B cell (primary cell): Measurements from ENCODE around the gene INSIG1. TPM values are rescaled to one million over a fixed set of nuclear protein-coding genes. Genes with fewer than 3 reads are reported as not detected.

Experiments
- ATAC-seq: fragments of 200-7000 bp; cut with Tn5 transposase; one replicate; pipeline ENCODE4 v1.10.0; 2021; ENCODE audit warnings: low read depth, mild to moderate bottlenecking, moderate number of reproducible peaks, moderate library complexity
- CTCF ChIA-PET: fragments of 350-600 bp; sonication (Branson Sonifier 250); formaldehyde crosslinking; loops from one replicate; lab custom pipeline; 2021; ENCODE audit warnings: antibody characterized with exemption, inconsistent platforms; lab: Charles Lee
- POLR2A ChIA-PET: fragments of 350-600 bp; sonication (Branson Sonifier 250); formaldehyde crosslinking; loops from one replicate; lab custom pipeline; 2021; ENCODE audit warnings: antibody characterized with exemption; lab: Charles Lee
- DNase-seq: peaks from one replicate; pipeline ENCODE4 v3.0.0; 2013
- H2AFZ ChIP-seq: 2 replicates; pipeline ENCODE4 v1.6.1; 2012; ENCODE audit warnings: mild to moderate bottlenecking, low read depth, low read length; ENCODE audit not compliant: insufficient read depth, poor library complexity, severe bottlenecking
- H3K27ac ChIP-seq, 2 donors: 1 replicate in 1 of 2; 2 replicates in 1 of 2; pipeline ENCODE4 v1.5.1; 2012 to 2013; ENCODE audit warnings: low read length in 2 of 2, mild to moderate bottlenecking in 2 of 2, moderate library complexity in 1 of 2
- H3K27me3 ChIP-seq, 4 experiments: fragments of 200-600 bp in 1 of 4; sonication (generic) in 1 of 4; replicated peaks in 1 of 4; 1 replicate in 2 of 4; 2 replicates in 2 of 4; pipeline versions ENCODE4 v1.6.1 to v1.7.0; 2013 to 2016; ENCODE audit warnings: low read length in 3 of 4, mild to moderate bottlenecking in 2 of 4, mixed read lengths in 1 of 4, moderate library complexity in 1 of 4; ENCODE audit not compliant: insufficient read depth in 4 of 4, control insufficient read depth in 3 of 4; ENCODE audit errors: control extremely low read depth in 1 of 4
- H3K36me3 ChIP-seq, 2 experiments: replicated peaks in 1 of 2; 1 replicate in 1 of 2; 2 replicates in 1 of 2; pipeline versions ENCODE4 v1.6.1 to v1.7.1; 2013; ENCODE audit warnings: low read length in 1 of 2; ENCODE audit not compliant: insufficient read depth in 2 of 2, control insufficient read depth in 1 of 2; ENCODE audit errors: control extremely low read depth in 1 of 2, extremely low read depth in 1 of 2
- H3K4me1 ChIP-seq, 2 donors: fragments of 200-600 bp in 1 of 2; sonication (generic) in 1 of 2; 1 replicate in 1 of 2; 2 replicates in 1 of 2; pipeline versions ENCODE4 v1.5.1 to v1.6.1; 2013 to 2017; ENCODE audit warnings: low read length in 2 of 2; ENCODE audit not compliant: control insufficient read depth in 2 of 2, insufficient read depth in 2 of 2
- H3K4me2 ChIP-seq: replicated peaks from 2 replicates; pipeline ENCODE3; 2012; ENCODE audit warnings: mild to moderate bottlenecking, low read depth, low read length; ENCODE audit not compliant: poor library complexity, severe bottlenecking
- H3K4me3 ChIP-seq, 5 experiments: fragments of 200-600 bp in 1 of 5; sonication (generic) in 1 of 5; 1 replicate in 3 of 5; 2 replicates in 2 of 5; pipeline versions ENCODE4 v1.5.1 to v1.7.0; 2011 to 2016; ENCODE audit warnings: low read length in 4 of 5, mild to moderate bottlenecking in 4 of 5, low read depth in 2 of 5, control low read depth in 1 of 5, moderate library complexity in 1 of 5; ENCODE audit not compliant: insufficient read depth in 1 of 5; ENCODE audit errors: control extremely low read depth in 1 of 5, extremely low read depth in 1 of 5
- H3K79me2 ChIP-seq: fragments of 200-600 bp; sonication (generic); one replicate; pipeline ENCODE4 v1.6.0; 2016; ENCODE audit warnings: low read length; ENCODE audit not compliant: control insufficient read depth, insufficient read depth
- H3K9ac ChIP-seq: fragments of 200-600 bp; sonication (generic); 2 replicates; pipeline ENCODE4 v1.6.1; 2017; ENCODE audit warnings: mild to moderate bottlenecking, low read length, moderate library complexity
- H3K9me3 ChIP-seq, 3 donors: one replicate each; pipeline versions ENCODE4 v1.6.1 to v1.7.1; 2013; ENCODE audit warnings: low read length in 2 of 3; ENCODE audit not compliant: control insufficient read depth in 2 of 3, insufficient read depth in 1 of 3; ENCODE audit errors: control extremely low read depth in 1 of 3
- H4K20me1 ChIP-seq: 2 replicates; pipeline ENCODE4 v1.6.0; 2012; ENCODE audit warnings: mild to moderate bottlenecking, low read length; ENCODE audit not compliant: insufficient read depth, control insufficient read depth, poor library complexity, severe bottlenecking
- H3K27ac Mint-ChIP-seq: one replicate; pipeline ENCODE4 v1.8.0; 2021; ENCODE audit warnings: mixed read lengths
- H3K27me3 Mint-ChIP-seq: one replicate; pipeline ENCODE4 v1.8.0; 2021; ENCODE audit warnings: mixed read lengths
- H3K4me1 Mint-ChIP-seq: one replicate; pipeline ENCODE4 v1.8.0; 2021; ENCODE audit warnings: mixed read lengths
- H3K4me3 Mint-ChIP-seq: one replicate; pipeline ENCODE4 v1.8.0; 2021; ENCODE audit warnings: mixed read lengths
- H3K9me3 Mint-ChIP-seq: one replicate; pipeline ENCODE4 v1.8.0; 2022; ENCODE audit warnings: mixed read lengths; ENCODE audit not compliant: insufficient read depth
- EZH2 ChIP-seq: IDR thresholded peaks from 2 replicates; pipeline ENCODE4 v1.6.1; 2012; ENCODE audit warnings: borderline replicate concordance, low read depth, mild to moderate bottlenecking, moderate library complexity, low read length; ENCODE audit not compliant: insufficient read depth, poor library complexity, severe bottlenecking
- WGBS: methylation state at CpG from one replicate; pipeline ENCODE4 v1.1.5; 2013; ENCODE audit warnings: missing lambda C conversion rate; ENCODE audit not compliant: insufficient coverage; 5-methylcytosine and 5-hydroxymethylcytosine counted together
- intact Hi-C: fragments of 100-400 bp; cut with micrococcal nuclease; formaldehyde crosslinking; loops from one replicate; pipeline ENCODE4 v1.10.0; 2022
- polyA plus RNA-seq: library from polyadenylated mRNA; depleted of rRNA; stranded (reverse); fragments of >200 nt; gene quantifications from 2 replicates; pipeline ENCODE4 v1.2.3, GENCODE V29; 2012
- total RNA-seq, 2 donors: library from RNA; stranded (reverse); fragments of 120-200 nt in 1 of 2; gene quantifications; 1 replicate in 1 of 2; 2 replicates in 1 of 2; pipeline versions ENCODE4 v1.2.3 to v1.2.4, GENCODE V29; 2013 to 2022
- TF ChIP-seq, protein P1 (sequence below): fragments of 200-600 bp; IDR thresholded peaks from one replicate; pipeline ENCODE4 v1.8.0; 2022; ENCODE audit warnings: antibody characterized with exemption, mild to moderate bottlenecking

The INSIG1 gene
- total and polyA plus RNA-seq, 2 donors (not counting 1 experiment from before 2014, with no cell fraction given), result 32.2 to 56.2 TPM

DNA sequence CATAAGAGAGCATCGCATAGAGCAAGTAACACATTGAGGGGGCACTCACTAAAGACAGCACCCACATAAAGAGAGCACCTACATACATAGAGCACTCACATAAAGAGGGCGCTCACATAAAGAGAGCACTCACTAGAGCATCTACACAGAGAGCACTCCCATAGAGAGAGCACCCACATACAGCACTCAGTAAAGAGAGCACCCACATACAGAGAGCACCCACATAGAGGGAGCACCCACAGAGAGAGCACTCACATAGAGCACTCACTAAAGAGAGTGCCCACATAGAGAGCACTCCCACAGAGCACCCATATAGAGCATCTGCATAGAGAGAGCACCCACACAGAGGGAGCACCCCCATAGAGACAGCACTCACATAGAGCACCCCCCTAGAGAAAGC lies 47.8 kb downstream of the INSIG1 start:
- H3K27me3 ChIP-seq, result peaks cover 0 to 30% (median 6%) of the 10 kb centered on the region in 4 experiments
- peak overlapping the region in 1 of 5 experiments; percentile 30 for H3K4me3 ChIP-seq
- intact Hi-C loops, result loop anchor here (1.0 kb wide), 2 partner anchors 155 to 432 kb away; no protein-coding TSS in a partner anchor
- H3K9ac ChIP-seq, result peak overlapping the region; percentile 66
- peak overlapping the region; percentile 79 for H2AFZ ChIP-seq
- Mint-ChIP-seq H3K9me3 (no peaks in the 10 kb centered on the region), H3K27ac (peak overlapping the region; percentile 71), H3K27me3 (peaks cover 4% of the 10 kb centered on the region), H3K4me1 (peaks cover 5% of the 10 kb centered on the region), H3K4me3 (peak overlapping the region; percentile 82)
- 100% methylated on average over 1 of the region's 2 CpGs for WGBS
- H3K9me3 ChIP-seq, result peaks cover 0 to 7% (median 0%) of the 10 kb centered on the region in 3 donors
- ChIA-PET POLR2A (interaction anchor here (1.3 kb wide), 1 partner anchor 48 kb away, joined by 4 read pairs; the partner anchor contains the start of gene INSIG1), CTCF (interaction anchor here (0.7 to 3.4 kb wide), 27 partner anchors 10 to 432 kb away, joined by 3 to 76 read pairs (median 4); partner anchors contain the start of gene INSIG1)
- no peaks in the 10 kb centered on the region for H3K36me3 ChIP-seq
- no peaks in the 10 kb centered on the region for H3K79me2 ChIP-seq
- H3K27ac ChIP-seq, result no peak overlapping the region
- H3K4me1 ChIP-seq, result peaks cover 12 to 13% of the 10 kb centered on the region in 2 donors
- TF ChIP-seq EZH2, result no peak
- TF ChIP-seq, protein P1, sequence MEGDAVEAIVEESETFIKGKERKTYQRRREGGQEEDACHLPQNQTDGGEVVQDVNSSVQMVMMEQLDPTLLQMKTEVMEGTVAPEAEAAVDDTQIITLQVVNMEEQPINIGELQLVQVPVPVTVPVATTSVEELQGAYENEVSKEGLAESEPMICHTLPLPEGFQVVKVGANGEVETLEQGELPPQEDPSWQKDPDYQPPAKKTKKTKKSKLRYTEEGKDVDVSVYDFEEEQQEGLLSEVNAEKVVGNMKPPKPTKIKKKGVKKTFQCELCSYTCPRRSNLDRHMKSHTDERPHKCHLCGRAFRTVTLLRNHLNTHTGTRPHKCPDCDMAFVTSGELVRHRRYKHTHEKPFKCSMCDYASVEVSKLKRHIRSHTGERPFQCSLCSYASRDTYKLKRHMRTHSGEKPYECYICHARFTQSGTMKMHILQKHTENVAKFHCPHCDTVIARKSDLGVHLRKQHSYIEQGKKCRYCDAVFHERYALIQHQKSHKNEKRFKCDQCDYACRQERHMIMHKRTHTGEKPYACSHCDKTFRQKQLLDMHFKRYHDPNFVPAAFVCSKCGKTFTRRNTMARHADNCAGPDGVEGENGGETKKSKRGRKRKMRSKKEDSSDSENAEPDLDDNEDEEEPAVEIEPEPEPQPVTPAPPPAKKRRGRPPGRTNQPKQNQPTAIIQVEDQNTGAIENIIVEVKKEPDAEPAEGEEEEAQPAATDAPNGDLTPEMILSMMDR, result no peak
- H4K20me1 ChIP-seq, result no peaks in the 10 kb centered on the region
- ATAC-seq (no peak), DNase-seq (no peak)
- H3K4me2 ChIP-seq, result peak overlapping the region; percentile 97

GRCh38 chr7:155346285-155346684 lies 48.6 kb downstream of the INSIG1 start:
- H3K4me1 Mint-ChIP-seq, result peaks cover 5% of the 10 kb centered on the region
- H3K9me3 Mint-ChIP-seq, result no peaks in the 10 kb centered on the region
- no peak overlapping the region for H3K9ac ChIP-seq
- ChIA-PET CTCF (no interaction called here), POLR2A (no interaction called here)
- H3K4me1 ChIP-seq, result peaks cover 12 to 13% of the 10 kb centered on the region in 2 donors
- no peaks in the 10 kb centered on the region for H4K20me1 ChIP-seq
- H3K27ac ChIP-seq, result no peak overlapping the region
- no peak for TF ChIP-seq EZH2
- TF ChIP-seq, protein P1, result no peak
- no peak for ATAC-seq
- H3K4me3 Mint-ChIP-seq, result no peak overlapping the region
- H3K27me3 Mint-ChIP-seq, result peaks cover 6% of the 10 kb centered on the region
- H3K4me2 ChIP-seq, result no peak overlapping the region
- intact Hi-C loops, result no loop called here
- 75% methylated on average over 1 of the region's 1 CpG for WGBS
- no peak overlapping the region for H3K27ac Mint-ChIP-seq
- peaks cover 0 to 30% (median 6%) of the 10 kb centered on the region in 4 experiments for H3K27me3 ChIP-seq
- no peaks in the 10 kb centered on the region for H3K79me2 ChIP-seq
- H2AFZ ChIP-seq, result no peak overlapping the region
- H3K4me3 ChIP-seq, result no peak overlapping the region
- no peaks in the 10 kb centered on the region for H3K36me3 ChIP-seq
- peaks cover 0 to 7% (median 0%) of the 10 kb centered on the region in 3 donors for H3K9me3 ChIP-seq
- no peak for DNase-seq
